8988T (cell line): ENCODE results near the gene MYLIP.

Experiments used
- DNase-seq: peaks from one replicate; pipeline ENCODE4 v3.0.0; 2011

The MYLIP gene

DNA sequence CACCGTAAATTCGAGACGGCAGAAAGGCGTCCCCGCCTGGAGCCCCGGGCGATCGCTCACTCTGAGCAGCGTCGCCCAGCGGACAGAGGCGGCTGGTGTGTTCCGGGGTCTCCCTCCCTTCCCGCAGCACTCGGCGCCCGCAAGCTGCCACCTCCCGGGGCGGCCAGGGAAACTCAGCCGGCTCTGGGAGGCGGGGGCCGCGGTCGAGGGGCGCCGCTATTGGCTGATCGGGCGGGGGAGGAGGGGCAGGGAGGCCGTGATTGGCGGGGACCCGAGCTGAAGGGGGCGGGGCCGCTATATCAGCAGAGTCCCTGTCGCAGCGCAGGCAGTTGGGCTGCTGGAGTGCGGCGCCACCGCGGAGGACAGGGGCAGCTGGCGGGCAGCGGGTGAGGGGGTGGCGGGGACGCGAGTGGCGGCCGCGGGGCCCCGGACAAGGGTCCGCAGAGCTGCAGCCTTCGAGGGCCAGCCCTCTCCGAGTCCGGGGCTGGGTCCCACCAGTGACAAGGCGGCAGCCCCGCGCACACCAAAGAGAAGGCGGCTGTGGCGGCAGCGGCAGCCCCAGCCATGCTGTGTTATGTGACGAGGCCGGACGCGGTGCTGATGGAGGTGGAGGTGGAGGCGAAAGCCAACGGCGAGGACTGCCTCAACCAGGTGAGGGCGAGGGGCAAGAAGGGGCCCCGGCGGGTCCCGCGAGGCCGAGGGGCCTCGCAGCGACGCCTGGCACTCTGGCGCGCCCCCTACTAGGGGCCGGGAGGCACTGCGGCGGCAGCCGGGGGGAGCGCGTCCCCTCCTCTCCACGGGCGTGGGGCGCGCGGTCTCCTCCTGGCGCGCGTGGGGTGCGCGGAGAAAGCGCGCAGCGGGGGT lies at the start of gene MYLIP:
TSS of gene MYLIP (plus strand) at position 328 of the 864 bp plus-strand sequence. CDS start at position 565, 237 bp downstream.
- peak; percentile 79 for DNase-seq

- DNase-seq = no peak
Measured at GRCh38 chr6:16079354-16079753, 49.5 kb upstream of the MYLIP start.

GRCh38 chr6:16080204-16080603 lies 48.7 kb upstream of the MYLIP start:
- DNase-seq = no peak

DNA sequence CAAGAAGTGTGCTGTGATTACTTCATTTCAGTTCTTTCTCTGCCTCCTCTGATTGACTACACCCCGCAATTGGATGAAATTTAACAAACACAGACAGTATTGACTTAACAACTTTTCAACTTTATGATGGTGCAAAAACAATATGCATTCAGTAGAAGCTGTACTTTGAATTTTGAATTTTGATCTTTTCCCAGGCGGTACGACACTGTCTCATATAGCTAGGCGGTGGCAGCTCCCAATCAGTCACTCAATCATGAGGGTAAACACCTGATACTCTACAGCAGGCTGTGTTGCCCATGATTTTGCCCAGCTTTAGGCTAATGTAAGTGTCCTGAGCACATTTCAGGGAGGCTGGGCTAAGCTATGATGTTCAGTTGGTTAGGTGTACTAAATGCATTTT lies 47.6 kb upstream of the MYLIP start:
- no peak for DNase-seq

DNA sequence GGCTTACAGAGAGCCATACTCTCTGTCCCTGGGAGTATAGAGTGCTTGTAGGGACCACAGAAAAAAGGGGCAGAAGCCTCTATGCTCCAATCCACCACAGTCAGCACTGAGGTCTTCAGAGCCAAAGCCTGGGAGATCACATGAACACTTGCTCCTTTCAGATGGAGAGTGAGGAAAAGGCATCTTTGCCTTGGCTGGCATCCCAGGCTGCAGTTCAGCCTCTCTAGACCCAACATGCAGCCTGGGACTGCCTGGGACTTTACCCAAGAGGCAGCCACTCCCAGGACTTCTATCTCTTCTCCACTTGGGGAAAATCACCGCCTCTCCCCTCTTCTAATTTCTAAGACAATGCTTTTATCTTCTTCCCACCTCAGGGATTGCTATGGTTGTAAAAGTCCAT lies 46.5 kb upstream of the MYLIP start:
- DNase-seq = no peak

GRCh38 chr6:16086965-16087364 lies 41.9 kb upstream of the MYLIP start:
- no peak for DNase-seq

- no peak for DNase-seq
Measured at GRCh38 chr6:16087386-16087785, 41.5 kb upstream of the MYLIP start.

- DNase-seq = no peak
Measured at GRCh38 chr6:16088409-16088808, 40.5 kb upstream of the MYLIP start.

GRCh38 chr6:16089232-16090062 lies 39.4 kb upstream of the MYLIP start:
- DNase-seq = no peak

DNA sequence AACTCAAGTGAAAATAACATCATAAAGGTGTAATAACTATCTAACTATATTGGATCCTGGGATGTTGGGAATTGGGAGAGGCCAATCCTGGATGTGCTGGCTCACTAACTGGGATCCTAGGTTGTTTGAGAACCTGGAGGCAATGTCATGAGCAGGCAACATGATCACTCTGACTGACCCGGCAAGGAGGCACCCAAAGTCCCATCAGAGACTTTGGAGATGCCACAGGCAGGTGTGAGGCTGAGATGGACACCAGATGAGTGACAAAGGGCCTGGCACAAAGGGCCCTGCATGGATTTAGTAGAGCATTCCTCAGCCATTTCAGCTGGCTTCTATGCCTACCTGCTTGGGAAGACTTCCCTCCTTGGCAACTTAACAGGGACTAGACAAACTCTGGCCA lies 38.4 kb upstream of the MYLIP start:
- DNase-seq = no peak

DNA sequence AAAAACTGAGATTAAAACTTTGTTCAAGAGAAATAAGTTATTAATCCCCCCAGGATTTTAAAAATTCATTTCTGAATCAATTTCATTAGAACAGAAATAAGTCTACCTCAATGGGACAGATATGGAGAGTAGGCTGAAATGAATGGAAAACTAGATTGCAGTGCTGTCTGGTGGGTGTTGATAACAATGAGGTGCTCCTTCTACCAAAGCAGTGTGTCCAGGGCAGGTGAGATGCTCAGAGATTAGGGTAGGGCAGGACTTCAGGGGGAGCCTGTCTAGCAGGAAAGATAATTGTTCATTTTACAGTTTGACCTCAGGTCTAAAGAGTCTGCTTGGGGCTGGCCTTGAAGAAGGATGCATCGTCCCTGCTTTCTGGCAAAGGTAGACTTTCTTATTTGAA lies 38.0 kb upstream of the MYLIP start:
- DNase-seq = no peak

- no peak for DNase-seq
Measured at GRCh38 chr6:16092140-16092539, 36.7 kb upstream of the MYLIP start.

GRCh38 chr6:16092990-16093389 lies 35.9 kb upstream of the MYLIP start:
- no peak for DNase-seq

GRCh38 chr6:16095180-16095579 lies 33.7 kb upstream of the MYLIP start:
- DNase-seq = no peak

DNA sequence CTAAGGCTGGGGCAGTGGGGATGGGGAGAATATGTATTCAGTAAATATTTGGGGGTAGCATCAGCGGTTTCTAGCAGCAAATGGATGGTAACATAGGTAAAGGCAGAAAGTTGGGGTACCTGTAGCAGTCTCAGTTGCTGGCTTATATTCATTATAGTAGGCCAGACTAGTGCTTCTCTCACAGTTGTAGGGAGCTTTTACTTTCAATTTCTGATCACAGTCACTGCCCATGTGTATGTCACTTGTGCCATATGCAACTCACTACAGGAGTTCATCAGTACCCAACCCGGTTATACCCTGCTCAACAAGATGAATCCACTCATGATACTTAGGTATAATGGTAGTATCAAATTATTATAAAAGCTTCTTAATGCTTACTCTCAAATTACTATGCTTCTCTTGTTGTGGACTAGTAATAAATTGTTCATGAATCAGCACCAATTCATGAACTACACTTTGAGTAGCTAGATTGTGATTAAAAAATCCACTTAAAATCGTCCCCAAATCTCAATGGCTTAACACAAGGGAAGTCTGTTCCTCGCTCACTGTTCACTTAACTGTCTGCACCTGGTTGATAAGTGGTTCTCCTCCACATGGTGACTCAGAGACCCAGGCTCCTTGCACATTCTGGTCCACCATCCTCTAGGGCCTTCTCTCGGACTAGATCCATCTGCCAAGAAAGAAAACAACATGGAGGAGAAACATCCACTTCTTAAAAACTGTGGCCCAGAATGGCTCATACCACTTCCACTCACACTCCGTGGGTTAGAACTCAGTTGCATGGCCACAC lies 31.3 kb upstream of the MYLIP start:
- no peak for DNase-seq

DNA sequence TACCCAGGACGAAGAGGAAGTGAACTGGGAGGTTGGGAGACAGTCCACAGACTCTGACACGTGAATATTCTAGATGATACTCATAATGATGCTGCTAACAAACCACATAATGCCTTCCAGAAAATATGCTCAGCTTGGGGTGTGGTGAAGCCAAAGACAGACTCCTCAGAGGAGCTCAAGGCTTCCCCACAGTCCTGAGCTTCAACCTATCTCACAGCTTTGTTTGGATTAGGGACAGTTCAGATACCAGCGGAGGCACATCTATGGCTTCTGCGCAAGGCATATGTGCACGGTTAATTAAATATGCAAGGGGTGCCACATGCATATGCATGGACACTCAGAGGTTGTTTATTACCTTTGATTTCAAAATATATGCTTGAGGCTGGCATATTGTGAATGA lies 30.7 kb upstream of the MYLIP start:
- no peak for DNase-seq

GRCh38 chr6:16102208-16102607 lies 26.7 kb upstream of the MYLIP start:
- DNase-seq = no peak

DNA sequence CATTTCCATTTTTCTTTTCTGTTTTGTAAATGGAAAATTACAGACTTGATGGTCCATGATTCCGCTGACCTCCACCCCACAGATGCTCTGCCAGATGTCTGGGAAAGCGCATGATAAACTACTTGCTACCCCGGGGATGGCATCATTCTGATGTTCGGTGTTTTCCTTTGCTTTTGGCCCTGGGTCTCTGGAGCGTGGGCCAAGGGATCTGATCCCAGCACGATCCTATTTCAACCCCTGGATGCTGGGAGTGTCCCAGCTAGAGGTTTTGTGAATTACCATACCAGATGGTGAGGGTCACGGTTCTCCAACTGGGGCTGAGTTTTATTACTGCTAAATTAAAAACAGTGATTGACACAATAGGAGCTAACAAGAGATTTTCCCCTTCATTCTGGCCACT lies 25.2 kb upstream of the MYLIP start:
- DNase-seq = no peak

DNA sequence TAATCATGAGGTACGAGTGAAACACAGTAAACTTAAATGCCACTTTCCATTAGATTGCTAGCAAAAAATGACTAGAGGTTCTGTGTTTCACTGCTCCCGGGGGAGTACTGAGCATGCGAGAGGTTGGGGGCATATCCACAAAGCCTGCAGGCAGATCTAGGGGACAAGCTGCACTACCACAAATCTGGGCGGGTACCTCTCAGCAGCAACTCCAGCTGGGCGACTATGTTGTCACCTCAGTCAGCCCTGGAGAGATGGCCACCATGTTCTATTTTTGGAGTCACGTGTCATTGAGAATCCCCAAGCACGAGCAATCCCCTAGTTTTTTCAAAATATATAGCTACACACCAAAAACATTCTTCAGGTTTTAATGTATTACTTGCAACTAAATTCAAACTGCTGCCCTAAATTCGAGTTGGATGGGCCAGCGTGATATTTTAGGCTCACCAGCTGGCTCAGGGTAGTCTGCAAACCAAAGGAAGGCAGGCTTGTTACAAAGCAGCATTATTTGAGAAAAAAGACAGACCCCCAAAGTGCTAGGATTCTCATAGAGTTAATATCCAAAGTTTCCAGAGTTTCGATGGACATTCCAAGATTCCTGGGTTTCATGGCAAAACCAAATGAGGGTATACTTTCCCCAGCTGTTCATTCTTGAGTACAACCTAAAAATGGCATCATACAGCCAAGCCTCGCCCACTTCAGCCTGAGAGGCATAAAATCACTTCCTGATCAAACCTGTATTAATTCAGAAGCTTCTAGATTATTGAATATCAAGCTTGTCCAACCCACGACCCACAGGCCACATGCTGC lies 24.1 kb upstream of the MYLIP start:
- DNase-seq = no peak

DNA sequence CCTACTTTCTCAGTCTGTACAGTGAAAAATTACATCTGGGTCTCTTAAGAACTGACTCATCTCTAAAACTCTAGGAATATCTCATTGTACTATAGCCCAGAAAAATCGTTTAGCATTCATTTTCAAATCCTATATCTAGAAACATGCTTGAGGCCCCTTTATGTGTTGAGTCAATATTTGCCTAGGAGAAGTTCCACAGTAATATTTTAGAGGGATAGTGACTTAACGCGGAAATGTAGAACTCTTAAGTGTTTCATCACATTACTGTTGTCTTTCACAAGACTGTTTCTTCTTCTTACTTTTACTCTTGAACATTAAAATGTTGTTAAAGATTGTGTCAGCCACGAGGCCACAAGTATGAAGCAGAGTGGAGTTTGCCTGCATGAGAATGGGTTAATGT lies 23.0 kb upstream of the MYLIP start:
- no peak for DNase-seq

- DNase-seq = no peak
Measured at GRCh38 chr6:16106991-16107787, 21.7 kb upstream of the MYLIP start.

DNA sequence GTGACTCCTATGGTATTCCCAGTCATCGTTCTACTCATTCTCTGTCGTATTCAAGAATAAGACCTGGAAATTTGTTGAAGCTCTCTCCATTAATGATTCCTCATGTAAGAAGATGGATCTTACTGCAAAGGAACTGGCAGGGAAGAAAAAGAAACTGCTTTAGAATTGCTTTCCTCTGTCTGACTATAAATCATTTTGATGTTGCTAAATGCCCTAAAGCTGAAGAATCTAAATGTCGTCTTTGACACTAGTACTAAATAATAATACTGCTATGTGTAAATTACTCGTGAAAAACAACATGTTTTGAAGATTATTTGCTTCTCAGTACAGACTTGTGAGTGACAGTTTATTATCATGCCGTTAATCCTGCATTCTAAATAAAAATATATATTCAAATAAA lies 20.5 kb upstream of the MYLIP start:
- no peak for DNase-seq
